GM21576 (cell line): ENCODE measurements around the gene RASL11A.
"Not testable (repeated sequence)": the region's sequence is repeated elsewhere in the genome, so short reads cannot be mapped to it uniquely, and the experiment has no call there.

Source experiments
- ATAC-seq: cut with Tn5 transposase; IDR thresholded peaks from one replicate; pipeline ENCODE4 v1.9.1; 2021; ENCODE audit warnings: mild to moderate bottlenecking, moderate library complexity; ENCODE audit not compliant: unreplicated experiment

RASL11A gene, protein sequence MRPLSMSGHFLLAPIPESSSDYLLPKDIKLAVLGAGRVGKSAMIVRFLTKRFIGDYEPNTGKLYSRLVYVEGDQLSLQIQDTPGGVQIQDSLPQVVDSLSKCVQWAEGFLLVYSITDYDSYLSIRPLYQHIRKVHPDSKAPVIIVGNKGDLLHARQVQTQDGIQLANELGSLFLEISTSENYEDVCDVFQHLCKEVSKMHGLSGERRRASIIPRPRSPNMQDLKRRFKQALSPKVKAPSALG

DNA sequence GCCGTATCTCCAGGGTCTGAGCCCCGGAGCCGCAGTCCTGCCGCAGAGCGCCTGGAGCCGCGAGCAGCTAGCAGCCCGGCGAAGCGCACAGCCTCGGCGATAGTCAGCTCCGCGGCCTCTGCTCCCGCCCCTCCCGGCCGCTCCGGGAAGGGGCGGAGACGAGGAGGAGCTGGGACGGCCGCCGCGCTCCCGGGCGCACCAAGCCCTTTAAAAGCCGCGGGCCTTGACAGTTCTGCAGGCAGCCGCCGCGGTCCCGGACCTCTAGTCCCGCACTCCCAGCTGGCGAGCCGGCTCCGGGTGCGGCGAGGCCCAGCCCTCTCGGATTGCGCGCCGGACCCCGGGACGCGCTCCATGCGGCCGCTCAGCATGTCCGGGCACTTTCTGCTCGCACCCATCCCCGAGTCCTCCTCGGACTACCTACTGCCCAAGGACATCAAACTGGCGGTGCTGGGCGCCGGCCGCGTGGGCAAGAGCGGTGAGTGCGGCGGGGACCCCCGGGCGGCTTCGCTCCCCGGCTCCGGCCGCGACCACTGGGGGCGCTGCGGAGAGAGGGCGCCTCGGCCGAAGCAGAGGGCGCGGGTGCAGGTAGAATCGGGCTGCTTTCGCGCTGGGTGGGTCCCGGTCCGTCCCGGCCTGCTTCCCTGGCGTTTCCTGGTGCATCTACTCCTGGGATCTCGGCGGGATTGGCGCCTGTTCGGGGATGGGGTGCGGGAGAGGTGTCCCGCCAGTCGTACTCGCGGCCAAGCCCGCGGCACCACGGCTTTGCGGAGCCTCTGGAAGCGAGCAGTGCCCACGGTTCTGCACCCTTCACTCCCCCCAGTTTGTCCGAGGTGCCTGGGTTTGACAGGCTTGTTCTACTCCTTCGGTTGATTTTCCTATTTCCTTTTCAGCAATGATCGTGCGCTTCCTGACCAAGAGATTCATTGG is at the start of gene RASL11A:
RASL11A (plus strand) TSS at position 237 of the 927 bp plus-strand sequence; CDS start at position 352, 115 bp downstream.
- peak; percentile 73 for ATAC-seq

DNA sequence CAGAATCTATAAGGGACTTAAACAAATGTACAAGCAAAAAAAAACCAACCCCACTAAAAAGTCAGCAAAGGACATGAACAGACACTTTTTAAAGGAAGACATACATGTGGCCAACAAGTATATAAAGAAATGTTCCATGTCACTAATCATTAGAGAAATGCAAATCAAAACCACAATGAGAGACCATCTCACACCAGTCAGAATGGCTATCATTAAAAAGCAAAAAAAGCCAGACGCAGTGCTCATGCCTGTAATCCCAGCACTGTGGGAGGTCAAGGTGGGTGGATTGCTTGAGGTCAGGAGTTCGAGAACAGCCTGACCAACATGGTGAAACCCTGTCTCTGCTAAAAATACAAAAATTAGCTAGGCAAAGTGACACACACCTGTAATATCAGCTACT is 48.5 kb upstream of the RASL11A start:
- not testable (repeated sequence) for ATAC-seq

DNA sequence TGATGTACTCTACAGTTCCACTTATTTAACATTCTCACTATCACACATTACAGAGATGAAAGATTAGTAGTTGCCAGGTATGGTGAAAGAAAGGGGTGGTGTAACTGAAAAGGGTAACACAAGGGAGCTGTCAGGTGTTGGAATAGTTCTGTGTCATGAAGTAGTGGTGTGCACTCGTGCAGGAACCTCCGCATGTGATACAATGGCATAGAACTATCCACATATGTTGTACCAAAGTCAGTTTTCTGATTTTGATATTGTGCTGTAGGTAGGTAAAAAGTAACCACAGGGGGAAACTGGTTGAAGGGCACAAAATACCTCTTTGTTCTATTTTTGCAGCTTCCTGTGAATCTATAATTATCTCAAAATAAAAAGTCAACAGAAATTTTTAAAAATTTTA is 43.6 kb upstream of the RASL11A start:
- no peak for ATAC-seq

DNA sequence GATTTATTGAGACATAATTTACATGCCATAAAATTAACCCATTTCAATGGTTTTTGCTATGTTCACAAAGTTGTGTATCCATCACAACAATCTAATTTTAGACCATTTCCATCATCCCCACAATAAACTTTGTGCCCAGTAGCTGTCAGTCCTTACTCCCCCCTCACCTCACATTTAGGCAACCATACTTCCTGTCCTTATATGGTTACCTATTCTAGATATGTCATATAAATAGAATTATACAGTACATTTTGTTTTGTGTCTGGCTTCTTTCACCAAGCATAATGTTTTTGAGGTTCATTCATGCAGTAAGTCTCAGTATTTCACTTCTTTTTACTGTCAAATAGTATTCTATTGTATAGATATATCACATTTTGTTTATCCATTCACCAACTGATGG is 42.5 kb upstream of the RASL11A start:
- ATAC-seq, result no peak

DNA sequence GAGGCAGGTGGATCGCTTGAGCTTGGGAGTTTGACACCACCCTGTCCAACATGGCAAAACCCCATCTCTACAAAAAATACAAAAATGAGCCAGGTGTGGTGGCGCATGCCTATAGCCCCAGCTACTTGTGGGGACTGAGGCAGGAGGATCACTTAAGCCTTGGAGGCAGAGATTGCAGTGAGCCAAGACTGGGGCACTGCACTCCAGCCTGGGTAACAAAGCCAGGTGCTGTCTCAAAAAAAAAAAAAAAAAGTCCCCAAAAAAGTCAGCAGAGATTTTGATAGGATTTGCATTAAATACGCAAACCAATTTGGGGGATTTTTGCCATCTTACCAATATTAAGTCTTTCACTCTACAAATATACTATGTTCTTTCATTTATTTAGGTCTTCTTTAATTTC is 41.0 kb upstream of the RASL11A start:
- ATAC-seq, result no peak

- ATAC-seq, result no peak
Measured at GRCh38 chr13:27233964-27234363, 36.7 kb upstream of the RASL11A start.

- no peak for ATAC-seq
Measured at GRCh38 chr13:27236478-27236877, 34.2 kb upstream of the RASL11A start.

DNA sequence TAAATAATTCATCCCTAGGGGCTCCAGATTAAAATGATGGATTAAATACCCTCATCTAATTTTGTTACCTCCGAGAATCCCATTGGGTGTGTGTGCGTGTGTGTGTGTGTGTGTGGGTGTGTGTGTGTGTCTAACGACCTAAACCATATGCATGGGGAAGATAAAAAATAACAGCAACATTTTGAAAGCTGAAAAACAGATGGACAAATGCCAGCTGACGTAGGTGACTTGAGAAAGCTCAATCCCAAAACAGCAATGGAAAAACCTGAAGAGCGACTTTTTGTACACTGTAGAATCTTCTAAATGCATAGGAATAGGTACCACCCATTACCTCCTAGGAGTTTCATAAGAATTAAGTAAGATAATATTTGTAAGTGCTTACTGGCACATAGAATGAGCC is 27.9 kb upstream of the RASL11A start:
- no peak for ATAC-seq

GRCh38 chr13:27245610-27246009 is 25.0 kb upstream of the RASL11A start:
- ATAC-seq, result no peak

GRCh38 chr13:27250833-27251165 is 19.8 kb upstream of the RASL11A start:
- ATAC-seq, result peak; percentile 17

DNA sequence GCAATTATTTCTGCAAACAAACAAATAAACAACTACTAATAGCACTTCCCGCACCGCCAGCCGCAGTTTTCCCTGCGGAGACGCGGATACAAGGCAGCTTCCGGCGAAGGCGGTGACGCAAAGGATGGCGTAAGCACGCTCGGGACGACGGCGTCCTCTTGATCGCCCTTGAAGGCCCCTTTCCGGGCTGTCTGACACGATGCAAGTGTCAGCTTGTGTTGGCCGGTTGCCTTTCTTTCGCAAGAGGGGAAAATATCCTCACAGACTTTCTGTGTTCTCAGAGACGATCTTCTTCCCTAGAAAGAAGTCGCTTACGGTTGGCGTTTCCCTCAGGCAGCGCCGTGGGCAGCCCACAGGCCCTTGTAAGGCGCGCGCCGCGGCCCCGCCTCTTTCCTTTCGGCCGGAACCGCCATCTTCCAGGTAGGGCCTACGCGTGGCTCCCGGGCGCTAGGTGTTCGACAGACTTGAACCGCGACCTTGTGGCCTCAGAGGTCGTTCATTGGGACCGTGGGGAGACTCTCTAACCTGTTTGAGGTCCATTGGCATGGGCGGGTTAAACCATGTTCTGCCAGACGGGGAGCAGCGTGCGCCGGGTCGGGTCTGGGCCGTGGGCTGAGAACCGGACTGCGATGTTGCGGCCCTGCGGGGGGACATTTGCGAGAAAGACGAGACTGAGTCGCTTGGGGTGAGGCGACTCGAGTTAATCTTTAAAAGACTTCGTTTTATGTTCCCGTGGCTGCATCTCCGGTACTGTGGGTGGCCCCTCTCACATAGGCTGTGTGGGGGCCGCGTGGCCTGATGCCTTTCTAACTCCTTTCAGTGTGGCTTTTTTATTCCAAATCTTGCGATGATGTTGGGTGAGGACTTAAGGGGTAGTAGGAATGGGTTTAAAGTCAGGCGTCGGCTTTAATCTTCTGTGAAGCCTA is 19.2 kb upstream of the RASL11A start, which contains the start of gene RPL21:
RPL21 (plus strand) TSS at position 393 of the 926 bp plus-strand sequence. CDS start 2,219 bp downstream, outside the sequence.
- ATAC-seq, result peak; percentile 91

DNA sequence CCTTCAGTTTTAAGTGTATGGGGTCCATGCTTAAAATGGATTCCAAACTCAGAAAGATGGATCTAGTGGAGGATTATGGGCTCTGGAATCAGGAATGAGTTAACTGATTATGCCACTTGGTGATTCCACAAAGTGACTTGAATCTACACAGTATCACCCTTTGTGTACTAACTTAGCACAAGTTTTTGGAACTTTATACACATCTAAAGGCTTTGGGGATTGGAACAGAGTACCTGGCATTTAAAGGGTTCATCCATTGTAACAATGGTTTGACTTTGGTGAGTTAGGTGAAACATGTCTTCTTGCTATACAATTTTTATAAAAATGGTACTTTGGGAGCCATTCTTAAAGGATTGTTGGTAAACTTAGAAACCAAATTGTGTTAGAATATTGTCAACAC is 18.2 kb upstream of the RASL11A start:
- no peak for ATAC-seq

DNA sequence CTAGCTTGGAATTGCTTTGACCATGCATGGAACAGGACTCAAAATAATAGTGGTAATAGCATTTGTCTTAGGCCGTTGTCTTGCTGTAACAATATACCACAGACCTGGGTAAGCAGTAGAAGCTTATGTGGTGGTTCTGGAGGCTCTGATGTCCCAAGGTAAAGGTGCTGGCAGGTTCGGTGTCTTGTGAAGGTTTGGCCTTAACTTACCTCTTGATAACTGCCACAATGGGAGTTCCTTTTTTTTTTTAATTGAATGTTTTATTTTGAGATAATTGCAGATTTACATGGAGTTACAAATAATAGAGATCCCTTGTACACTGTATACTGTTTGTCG is 13.4 kb upstream of the RASL11A start:
- ATAC-seq, result no peak

DNA sequence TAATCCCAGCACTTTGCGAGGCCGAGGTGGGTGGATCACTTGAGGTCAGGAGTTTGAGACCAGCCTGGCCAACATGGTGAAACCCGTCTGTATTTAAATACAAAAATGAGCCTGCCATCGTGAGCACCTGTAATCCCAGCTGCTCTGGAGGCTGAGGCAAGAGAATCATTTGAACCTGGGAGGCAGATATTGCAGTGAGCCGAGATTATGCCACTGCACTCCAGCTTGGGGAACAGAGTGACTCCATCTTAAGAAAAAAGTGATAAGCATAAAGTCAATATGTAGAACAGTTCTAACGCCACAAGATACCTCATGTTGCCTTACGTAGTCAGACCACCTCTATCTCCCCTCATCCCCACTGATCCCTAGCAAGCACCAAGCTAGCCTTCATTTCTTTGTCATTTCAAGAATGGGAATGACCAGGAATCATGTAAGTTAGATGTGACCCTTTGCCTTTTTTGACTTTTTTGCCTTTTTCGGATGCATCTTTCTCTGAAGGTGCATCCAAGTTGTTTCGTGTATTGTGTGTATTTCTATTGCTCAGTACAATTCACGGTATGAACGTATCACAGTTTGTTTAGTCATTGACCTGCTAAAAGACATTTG is 12.9 kb upstream of the RASL11A start:
- ATAC-seq, result no peak

- ATAC-seq, result no peak
Measured at GRCh38 chr13:27258637-27259386, 11.8 kb upstream of the RASL11A start.

DNA sequence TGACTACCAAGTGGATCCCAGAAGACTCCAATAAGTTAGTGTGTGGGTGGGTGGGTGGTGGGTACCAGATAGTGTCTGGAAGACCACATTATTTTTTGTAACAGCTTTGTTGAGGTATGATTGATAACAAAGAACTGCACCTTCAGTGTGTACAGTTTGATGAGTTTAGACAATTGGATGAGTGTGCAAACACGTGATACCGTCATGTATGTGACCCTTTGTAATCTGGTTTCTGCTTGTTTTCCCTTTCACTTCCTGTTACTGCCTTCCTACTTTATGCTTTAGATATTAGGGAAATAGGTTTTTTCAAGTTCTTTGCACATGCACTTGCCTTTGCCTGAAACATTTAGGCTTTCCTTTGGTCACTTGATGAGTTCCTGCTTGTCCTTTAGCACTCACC is 10.8 kb upstream of the RASL11A start:
- ATAC-seq, result no peak

DNA sequence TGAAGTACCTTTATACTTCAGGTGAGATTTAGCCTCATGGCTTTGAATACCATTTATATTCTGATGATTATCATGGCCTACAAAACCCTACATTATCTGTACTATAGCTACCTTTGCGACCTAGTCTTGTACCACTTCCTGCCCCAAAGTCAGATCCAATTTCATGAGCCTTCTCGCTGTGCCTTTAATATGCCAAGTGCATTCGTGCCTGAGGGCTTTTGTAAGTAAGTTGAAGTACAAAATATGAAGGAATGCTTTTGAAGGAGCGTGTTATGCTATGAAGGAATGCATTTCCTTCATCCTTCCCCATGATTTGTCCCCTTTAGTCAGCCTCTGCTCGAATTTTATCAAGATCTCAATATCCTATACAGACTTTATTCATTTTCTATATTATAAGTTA is 9.2 kb upstream of the RASL11A start:
- ATAC-seq, result no peak

DNA sequence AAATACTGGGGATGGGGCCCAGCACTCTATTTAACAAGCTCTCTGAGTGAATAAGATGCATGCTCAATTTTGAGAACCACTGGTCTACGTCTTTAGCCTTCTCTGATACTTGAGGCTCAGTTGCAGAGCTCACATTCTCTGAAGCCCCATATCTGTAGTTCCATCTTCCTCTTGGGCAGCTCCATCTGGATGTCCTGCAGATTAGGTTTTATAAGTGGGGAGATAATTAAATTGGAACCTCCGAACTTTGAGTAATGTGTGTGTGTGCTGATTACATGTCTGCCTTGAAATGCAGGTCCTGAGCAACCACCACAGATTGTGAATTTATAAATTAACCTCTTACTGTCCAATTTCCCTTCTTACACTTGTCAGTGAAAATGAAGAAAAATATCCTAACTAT is 7.2 kb upstream of the RASL11A start:
- no peak for ATAC-seq

DNA sequence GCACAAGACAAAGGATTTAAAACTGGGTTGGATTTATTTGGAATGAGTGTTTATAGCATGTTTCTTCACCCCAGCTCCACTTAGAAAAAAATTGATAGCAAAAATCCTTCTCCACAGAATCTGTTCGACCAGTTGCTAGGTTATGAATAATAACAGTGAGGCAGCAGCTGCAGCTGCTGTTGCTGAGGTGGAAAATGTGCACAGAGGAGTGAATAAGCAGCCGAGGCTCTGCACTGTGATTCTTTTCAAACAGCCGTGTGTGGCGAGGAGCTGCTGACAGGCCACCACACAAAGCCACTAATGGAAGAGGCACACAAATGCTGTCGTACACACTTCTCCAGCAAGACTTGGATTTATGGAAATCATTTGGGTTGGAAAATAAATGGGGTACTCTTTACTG is 6.4 kb upstream of the RASL11A start:
- no peak for ATAC-seq

DNA sequence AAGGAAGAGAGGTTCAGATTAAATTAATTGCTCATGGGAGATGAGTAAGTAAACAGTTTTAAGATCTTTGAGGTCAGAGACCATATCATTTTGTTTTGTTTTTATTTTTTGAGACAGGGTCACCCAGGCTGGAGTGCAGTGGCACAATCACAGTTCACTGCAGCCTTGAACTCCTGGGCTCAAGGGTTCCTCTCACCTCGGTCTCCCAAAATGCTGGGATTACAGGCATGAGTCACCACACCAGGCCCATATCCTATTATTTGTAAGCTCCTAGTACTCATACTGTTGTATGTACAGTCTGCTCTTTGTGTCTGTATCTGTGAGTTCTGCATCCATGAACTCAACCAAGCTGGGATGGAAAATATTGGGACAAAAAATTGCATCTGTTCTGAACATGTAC is 6.0 kb upstream of the RASL11A start:
- no peak for ATAC-seq
